ENCODE data around the gene NTF3.
"Not testable (repeated sequence)": the region's sequence is repeated elsewhere in the genome, so short reads cannot be mapped to it uniquely, and the experiment has no call there.

Gene NTF3

DNA sequence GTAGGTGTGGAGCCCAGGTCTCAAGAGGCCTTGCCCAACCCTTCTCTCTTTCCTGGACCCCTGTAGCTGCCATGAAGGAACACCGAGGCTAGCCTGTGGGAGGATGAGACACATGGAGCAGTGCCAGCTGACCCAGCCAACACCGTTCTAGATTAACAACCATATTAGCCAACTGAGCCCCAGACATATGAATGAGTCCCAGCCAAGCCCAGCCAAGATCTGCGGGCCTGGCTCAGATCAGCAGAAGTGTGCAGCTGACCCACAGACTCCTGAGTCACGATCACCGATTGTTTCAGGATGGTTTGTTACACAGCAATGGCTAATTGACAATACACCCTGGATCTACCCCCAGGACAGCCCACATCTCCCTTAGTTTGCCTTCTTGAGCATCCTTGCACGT, 82.1 kb downstream of the NTF3 start:
- no peak for DNase-seq

DNA sequence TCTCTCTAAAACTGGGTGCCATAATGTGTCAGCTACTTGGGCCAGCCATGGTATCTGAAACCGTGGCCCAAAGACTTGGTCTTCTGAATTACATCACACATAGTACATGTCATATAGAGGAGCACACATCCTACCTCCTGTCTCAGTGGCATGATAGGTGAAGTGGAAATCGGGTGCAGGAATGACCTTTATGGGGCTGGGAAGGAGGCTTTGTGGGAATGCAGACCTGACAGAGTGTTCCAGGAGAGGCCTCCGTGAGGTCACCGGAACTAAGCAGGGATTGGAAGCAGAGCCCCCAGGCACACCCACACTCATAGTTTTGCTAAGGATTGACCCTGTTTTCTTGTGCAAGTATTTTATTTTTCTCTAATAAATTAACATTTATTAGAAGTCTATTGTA, 82.6 kb downstream of the NTF3 start:
- no peak for DNase-seq

DNA sequence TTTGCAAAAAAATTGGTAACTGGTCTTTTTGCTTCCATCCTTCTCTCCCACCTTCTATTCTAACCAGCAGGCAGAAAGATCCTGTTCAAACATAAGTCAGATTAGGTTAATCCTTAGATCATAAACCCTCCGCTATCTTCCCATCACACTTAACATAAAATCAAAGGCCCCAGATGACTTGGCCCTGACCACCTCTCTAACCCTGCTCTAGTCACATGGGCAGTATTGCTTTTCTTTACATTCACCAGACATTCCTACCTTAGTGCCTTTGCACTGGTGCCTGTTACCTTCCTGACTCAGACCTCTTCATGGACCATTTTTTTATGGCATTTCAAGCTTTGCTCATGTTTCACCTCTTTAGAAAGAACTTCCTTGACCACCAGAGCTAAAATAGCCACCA, 83.5 kb downstream of the NTF3 start:
- DNase-seq = no peak

DNA sequence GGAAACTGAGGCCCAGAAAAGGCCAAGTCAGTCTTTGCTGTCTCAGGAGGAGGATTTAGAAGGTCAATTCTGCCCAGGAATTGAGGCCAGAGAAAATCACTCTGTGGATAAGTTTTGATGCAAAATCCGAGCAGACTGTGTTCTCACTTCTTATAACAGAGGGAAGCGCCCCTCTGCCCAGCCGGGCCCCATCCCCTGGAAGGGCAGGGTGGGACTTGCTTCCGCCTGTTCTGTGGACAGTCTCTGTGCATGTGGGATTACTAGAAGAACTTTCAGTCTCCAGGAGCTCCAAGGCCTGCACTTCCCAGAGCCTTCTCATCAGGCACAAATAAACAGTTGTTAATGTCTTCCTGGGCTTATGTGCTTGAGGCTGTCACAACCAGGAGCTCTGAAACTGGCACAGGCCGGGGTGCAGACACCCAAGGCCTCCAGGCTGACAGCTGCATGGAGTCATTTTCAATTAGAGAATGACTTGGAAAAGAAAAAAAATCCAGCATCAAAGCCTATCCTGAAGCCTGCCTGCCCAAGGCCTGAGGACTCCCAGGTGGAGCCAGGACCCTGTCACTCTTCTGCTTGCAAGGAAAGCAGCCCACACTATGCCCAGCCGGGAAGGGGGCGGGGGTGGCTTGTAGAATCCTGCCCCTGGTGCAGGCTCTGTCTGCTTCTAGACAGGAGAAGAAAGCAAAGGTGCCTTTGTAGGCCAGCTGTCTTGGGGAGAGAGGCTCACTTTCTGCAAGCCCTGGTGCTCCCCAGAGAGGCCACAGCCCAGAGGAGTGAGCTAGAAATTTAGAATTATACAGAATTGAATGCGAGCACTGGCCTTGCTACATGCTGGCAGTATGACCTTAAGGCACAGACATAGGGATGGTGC, 84.7 kb downstream of the NTF3 start:
- DNase-seq = no peak

DNA sequence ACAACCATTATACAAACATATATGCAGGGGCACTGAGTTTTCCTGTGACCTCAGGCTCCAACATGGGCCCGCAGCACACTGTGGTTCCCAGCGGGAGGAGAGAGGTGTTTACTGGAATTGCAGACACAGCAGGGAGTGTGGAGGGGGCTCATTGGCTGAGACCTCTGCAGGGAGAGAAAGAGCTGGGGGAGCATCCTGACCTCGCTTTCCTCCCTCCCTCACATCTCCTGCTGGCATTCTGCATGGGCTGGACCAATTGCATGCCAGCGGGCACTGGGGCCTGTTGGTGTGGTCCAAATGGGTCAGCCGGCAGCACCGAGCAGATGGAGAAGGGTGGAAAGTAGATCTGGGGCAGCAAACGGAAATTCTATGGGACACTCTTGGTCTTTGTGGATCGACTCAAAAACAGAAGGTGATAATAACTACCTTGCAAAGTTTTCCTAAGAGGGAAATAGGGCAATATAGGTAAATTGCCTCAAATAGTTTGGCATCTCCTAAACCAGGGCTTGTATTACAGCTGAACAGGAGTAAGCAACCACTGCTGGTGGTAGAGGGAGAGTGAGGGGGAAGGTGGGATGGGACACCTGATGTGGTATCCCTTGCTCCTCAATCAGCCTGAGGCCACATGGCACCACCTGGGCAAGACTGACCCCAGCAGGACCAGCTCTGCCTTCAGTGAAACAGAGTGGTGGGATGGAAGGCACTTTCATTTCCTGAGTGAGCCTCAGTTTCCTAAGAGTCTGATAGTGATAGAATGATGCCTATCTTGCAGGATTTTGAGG, 86.9 kb downstream of the NTF3 start:
- no peak for DNase-seq

DNA sequence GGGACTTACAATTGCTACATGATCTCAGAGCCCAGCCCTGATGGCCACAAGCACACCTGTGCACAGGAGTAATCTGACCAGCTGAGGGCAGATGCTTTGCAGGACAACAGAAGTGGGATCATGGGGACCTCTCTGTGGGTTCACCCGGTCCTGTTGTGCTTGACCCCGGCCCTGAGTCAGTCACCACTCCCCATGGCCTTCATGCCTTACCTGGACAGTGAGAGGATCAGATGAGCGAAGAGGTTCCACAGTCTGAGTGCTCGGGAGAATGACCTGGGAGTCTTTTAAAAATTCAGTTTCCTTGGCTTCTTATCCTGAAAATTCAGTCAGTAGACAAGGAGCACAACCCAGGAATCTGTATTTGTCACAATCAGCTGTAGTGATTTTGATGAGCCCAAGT, 88.1 kb downstream of the NTF3 start:
- no peak for DNase-seq

DNA sequence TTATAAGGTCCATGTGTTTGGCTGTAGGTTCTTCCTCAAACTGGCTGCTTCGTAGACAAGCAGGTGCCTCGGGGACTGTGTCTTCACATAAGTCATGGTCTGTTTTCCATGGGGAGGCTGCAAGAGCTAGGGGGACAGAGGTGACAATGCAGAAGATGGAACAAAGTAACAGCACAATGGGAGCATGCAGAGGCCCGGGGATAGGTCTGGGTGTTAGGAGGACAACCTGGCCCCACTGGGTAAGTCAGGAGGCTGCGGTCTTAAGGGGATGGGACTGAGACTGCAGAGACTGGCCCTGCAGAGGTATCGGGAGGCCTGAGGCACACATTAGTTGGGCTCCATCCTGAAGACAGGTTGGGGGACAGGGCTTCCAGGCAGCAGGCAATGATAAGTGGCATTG, 88.9 kb downstream of the NTF3 start:
- DNase-seq = no peak

DNA sequence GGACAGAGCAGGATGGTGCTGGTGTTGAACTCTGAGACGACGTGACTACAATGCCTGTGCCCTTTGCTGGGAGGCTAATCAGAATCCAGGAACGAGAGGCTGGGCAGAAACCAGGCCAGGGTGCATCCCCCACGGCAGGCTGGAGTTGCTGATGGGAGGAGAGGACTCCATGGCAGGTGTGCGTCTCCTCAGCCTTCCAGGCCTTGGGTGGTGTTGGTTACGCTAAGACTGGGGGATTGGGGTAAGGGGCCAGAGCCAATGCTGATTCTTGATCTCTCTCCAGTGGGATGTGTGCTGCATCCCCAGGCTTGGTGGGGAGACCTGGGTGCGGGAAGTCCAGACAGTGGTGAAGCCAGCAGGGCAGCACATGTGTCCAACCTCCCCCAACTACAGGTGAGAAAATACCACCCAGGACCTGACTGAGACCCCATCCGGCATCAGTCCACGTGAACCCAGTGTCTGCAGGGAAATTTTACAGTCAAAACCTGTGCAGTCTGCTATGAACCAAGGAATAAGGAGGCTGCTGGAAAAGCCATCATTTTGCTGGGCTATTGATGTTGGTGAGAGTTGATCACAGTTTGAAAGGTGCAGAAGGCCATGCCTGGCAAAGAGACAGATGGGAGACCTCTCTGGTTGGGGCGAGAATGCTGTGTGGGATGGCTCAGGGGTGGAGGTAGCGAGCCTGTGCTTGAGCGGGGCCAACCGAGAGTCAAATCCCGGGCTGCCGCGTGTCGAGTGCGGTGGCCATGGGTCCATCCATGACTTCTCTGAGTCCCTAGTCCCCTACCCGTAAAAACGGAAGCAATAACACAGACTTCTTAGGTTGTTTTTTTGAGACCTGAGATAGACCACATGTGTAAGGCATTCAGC, 89.8 kb downstream of the NTF3 start:
- no peak for DNase-seq

DNA sequence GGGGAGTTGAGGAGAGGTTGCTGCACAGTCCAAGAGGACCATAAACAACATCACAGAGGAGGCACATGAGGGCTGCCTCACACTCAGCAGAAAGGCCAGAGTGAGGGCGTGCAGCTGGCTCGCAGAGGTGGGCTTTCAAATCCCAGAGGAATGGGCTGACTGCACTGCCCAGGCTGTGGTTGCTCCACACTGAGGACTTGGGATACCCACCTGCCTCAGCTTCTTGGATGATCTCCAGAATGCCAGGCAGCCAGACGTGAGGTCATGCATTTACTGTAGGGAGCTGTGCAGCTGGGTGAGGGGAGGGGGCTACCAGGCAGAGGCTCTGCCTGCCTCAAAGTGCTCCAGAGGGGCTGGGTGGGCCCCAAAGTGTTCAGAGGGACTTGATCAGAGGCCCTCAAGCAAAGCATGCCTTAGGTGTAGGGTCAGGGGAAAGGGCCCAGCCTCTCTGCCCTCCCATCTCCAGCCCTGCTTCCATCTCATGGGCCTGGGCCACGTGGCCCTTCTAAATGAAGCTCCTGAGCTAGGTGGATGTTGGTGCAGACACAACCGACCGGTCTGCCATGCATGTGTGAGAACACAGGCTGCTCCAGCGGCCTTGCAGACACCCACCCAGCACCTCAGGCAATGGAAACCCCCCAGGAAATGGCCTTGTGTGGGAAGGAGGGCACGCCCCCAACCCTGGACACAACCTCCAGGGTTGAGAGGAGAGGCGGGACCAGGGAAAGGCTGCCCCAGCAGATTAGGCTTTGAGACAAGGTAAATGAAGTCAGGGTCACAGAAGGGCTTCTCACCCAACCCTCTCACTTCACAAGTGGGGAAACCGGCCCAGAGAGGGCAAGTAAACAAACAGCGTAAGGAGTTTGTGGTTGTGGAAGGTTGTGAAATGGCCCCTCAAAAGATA, 90.8 kb downstream of the NTF3 start:
- no peak for DNase-seq

DNA sequence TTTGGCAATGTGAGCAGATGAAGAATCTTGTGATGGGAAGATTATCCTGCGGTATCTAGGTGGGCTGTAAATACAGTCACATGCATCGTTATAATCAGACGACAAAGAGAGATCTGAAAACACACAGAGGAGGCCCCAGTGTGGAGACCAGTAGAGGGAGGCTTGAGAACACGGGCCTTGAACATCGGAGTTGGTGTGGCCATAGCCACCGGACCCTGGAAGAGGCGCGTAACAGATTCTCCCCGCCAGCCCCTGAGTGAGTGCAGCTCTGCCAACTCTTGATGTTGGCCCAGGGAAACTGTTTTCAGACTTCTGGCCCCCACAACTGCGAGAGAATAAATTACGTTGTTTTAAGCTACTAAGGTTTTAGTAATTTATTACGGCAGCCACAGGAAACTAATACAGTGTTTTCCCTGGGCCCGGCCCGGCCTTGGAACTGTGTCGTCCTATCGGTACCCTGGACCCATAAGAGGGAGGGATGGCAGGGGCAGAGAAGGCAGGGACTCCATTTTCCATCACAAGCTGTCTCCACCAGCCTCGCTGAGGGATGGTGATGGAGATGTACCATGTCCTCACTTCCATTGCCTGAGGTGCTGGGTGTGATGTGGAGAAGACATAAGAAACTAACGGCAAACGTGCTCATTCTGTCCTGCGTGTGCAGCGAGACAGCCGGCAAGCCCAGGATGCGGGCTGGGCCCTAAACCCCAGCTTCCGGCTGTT, 91.6 kb downstream of the NTF3 start:
- DNase-seq = no peak

DNA sequence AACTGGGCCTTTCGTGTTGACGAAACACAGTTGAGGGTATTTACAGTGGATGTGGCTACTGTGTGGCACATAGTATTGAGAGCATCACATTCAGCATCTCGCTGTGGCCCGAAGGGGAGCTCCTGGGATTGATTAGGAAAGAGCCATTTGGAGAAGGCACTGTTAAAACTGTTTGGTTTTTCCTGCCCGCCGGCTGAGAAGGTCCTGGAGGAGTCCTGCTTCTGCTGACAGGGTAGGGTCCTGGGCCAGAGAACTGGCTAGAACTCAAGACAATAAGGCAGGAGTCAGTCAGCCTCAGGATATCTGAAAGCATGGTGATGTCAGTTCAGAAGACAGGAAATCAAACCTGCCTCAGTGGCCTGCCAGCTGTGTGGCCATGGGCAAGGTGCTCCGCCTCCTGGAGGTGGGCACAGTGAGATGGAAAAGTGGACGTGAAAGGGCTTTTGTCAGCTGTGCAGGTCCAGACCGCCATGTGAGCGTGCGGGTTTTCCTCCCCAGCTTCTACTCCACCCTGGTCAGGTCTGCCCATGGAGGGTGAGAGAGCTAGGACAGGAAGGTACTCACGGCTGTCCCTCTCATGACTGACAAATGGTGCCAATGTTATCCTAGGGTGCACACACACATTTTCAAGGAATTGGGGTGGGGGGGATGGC, 92.3 kb downstream of the NTF3 start:
- no peak for DNase-seq

DNA sequence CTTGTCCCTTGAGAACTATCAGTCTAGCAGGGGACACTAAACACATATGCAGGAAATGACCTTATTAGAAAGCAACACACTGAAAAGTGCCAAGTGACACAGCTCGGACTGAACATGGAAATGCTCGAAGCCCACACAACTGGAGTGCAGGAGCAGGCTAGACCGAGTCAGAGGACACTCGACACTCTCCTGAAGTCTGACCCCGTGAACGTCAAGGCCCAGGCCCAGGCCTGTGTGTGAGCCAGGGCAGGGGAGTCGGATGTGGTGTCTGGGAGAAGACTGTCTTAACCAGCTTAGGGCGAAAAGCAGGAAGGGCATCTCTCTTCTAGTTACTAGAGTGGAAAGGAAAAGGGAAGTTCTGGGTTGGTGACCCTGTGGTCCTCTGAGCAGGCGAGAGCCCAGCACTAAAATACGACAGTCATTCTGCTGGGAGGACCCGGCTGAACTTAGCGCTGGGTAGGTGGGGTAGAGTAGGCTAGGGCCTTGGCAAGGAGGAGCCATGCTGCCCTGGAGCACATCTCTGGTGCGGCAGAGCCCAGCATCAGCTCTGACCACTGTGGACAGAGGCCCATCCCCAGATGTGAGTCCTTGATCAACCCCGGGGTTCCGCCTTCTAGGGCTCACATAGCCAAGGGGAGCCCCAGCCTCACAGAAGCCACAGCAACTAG, 93.0 kb downstream of the NTF3 start:
- no peak for DNase-seq

DNA sequence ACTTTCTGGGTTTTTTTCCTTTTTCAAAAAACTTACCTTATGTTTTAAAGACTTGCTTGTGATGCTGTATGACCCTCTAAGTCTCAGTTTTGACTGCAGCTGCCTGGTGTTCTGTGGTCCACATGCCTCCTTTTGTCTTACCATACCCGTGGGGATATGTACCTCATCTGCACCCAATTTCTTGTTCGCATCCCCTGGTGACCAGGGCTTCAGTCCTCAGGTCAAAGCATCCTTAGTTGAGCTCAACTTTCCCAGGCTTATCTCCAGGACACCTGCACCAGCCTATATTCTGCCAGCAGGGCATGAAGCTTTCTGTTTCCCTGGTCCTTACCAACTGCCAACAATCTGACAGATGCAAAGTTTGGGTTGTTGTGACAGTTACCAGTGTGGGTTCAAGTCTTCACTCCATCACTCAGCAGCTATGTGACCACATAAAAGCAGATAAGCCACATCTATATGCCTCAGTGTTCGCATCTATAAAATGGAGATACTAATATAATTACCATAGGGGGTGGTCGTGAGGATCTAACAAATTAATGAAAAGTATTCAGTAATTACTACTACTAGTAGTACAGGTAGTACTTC, 94.0 kb downstream of the NTF3 start:
- DNase-seq = no peak

DNA sequence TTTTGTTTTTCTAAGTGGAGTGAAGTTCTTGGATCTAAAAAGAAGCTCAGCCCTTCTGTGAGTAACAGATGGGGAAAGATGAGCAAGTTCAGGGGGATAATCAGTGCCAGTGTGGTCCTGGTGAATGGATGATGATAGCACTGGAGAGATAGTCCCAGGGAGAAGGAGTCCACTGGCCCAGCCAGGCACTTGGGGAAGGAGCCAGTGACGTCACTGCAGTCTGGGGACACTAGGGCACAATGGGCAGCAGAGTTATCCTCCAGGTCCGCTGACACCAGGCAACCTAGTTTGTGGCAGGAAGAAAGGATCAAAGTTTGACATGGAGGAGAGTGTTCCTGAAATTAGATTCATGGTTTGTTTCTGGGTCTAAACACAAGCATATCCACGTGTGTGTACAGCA, 101.5 kb downstream of the NTF3 start:
- no peak for DNase-seq

DNA sequence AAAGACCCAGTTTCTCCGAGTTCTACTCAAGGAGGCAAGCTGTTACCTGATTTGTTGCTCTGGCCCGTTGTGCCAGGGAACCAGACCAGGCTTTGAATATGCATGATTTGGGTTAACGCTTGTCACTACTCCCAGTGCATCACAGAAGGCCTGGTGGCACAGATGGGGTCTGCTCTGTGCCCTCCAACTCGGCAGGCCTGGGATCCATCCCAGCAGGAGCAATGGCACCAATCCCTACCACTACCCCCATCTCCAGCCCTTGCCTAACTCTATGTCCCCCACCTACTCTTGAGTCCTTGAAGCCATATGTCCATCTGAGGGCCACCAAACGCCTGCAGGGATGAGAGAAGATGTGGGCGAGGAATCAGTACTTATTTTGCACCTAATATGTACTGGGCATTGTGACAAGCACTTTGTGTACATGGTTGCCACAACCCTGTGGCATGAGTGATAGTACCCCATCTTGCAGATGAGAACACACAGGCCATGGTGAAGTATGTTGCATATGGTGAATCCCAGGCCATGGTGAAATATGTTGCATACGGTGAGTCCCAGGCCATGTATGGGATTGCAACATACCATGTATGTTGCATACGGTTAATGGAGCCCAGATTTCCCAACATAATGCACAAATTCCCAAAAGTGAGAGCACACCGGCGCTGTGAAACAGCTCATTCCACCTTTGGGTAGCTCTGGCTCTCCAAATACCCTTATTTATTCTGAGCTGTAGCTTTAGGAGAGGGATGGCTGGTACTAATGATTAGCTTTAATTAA, 102.7 kb downstream of the NTF3 start:
- DNase-seq = no peak

DNA sequence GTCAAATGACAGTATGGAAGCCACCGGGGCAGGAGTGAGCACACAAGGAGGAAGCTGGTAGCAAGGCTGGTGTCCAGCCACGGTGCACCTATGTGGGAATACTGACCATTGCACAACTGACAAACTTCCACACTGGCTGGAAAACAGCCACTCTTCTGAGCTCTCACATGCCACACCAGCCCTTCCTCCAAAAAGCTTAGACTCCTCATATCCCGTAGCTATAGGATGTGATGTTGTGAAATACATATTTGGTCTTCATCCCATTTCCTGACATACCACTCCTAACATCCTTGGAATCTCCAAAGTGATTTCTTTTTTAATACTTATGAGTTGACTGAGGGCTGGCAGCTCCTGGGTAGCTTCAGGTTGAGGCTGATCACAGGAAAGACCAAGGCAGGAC, 103.6 kb downstream of the NTF3 start:
- DNase-seq = no peak

DNA sequence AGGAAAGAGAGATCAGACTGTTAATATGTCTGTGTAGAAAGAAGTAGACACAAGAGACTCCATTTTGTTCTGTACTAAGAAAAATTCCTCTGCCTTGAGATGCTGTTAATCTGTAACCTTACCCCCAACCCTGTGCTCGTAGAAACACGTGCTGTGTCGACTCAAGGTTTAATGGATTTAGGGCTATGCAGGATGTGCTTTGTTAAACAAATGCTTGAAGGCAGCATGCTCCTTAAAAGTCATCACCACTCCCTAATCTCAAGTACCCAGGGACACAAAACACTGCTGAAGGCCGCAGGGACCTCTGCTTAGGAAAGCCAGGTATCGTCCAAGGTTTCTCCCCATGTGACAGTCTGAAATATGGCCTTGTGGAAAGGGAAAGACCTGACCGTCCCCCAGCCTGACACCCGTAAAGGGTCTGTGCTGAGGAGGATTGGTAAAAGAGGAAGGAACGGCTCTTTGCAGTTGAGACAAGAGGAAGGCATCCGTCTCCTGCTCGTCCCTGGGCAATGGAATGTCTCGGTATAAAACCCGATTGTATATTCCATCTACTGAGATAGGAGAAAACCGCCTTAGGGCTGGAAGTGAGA, 105.2 kb downstream of the NTF3 start:
- DNase-seq = not testable (repeated sequence)

DNA sequence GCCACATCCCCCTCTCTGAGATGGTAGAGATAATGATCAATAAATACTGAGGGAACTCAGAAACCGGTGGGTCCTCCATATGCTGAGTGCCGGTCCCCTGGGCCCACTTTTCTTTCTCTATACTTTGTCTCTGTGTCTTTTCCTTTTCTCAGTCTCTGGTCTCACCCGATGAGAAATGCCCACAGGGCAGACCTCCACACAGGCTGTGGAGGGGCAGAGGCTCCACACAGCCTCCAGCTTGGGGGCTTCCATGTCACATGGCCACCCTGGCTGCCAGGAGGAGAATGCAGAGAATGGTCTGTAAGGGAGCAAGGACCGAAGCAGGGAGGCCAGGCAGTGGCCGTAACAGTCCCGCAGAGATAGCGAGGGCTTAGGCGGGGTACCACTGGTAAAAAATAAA, 105.9 kb downstream of the NTF3 start:
- DNase-seq = no peak
